Brain pericyte (primary cell): Measurements from ENCODE around the gene SLC9A2.

Experiments
- DNase-seq: peaks from one replicate; pipeline ENCODE4 v3.0.0-alpha.2; 2012; ENCODE audit warnings: low read depth, low spot score

The SLC9A2 gene

GRCh38 chr2:102724553-102724952 is 105.2 kb downstream of the SLC9A2 start:
- DNase-seq, result no peak

- DNase-seq, result no peak
These were observed 107.1 kb downstream of the SLC9A2 start for GRCh38 chr2:102726128-102727087.

GRCh38 chr2:102735416-102736109 is 116.2 kb downstream of the SLC9A2 start:
- DNase-seq, result no peak

GRCh38 chr2:102736110-102736409 is 116.7 kb downstream of the SLC9A2 start:
- no peak for DNase-seq

GRCh38 chr2:102736410-102737409 is 117.4 kb downstream of the SLC9A2 start:
- no peak for DNase-seq

GRCh38 chr2:102737431-102737830 is 118.1 kb downstream of the SLC9A2 start:
- DNase-seq, result no peak

GRCh38 chr2:102743259-102743658 is 123.9 kb downstream of the SLC9A2 start:
- DNase-seq, result no peak

GRCh38 chr2:102748107-102748506 is 128.8 kb downstream of the SLC9A2 start:
- no peak for DNase-seq

- no peak for DNase-seq
These were observed 130.6 kb downstream of the SLC9A2 start for GRCh38 chr2:102749938-102750337.

GRCh38 chr2:102753563-102754159 is 134.3 kb downstream of the SLC9A2 start:
- DNase-seq, result no peak

- no peak for DNase-seq
These were observed 135.2 kb downstream of the SLC9A2 start for GRCh38 chr2:102754456-102755145.

- DNase-seq, result no peak
These were observed 135.9 kb downstream of the SLC9A2 start for GRCh38 chr2:102755284-102755683.

GRCh38 chr2:102758439-102758838 is 139.1 kb downstream of the SLC9A2 start:
- DNase-seq, result no peak
